Endothelial cell of umbilical vein (primary cell): ENCODE results near the gene LAMC1. TPM values are rescaled to one million over a fixed set of nuclear protein-coding genes. Genes with fewer than 3 reads are reported as not detected.

Source experiments
- BruUV-seq: library from RNA; stranded (reverse); fragments of 400-500 nt; replicated peaks from 2 replicates; lab custom pipeline; 2021; lab: Mats Ljungman, UMichigan
- CTCF ChIA-PET: fragments of 300-600, 350-600 bp; sonication (Branson Sonifier 250); formaldehyde crosslinking; loops from one replicate; lab custom pipeline; 2021; ENCODE audit warnings: antibody characterized with exemption, inconsistent platforms; lab: Charles Lee
- POLR2A ChIA-PET: fragments of 300-600, 350-600 bp; sonication (Branson Sonifier 250); formaldehyde crosslinking; loops from one replicate; lab custom pipeline; 2021; ENCODE audit warnings: antibody characterized with exemption, inconsistent platforms; lab: Charles Lee
- DNase-seq: peaks from one replicate; pipeline ENCODE4 v3.0.0-alpha.2; 2011; ENCODE audit warnings: low read depth, low spot score
- FAIRE-seq: peaks from 2 replicates; lab custom pipeline; 2011; peaks lifted over from hg19 to GRCh38; lab: Jason Lieb, UNC
- H2AFZ ChIP-seq: 2 replicates; pipeline ENCODE4 v1.6.0; 2012; ENCODE audit warnings: low read depth, low read length, control low read depth, inconsistent platforms
- H3K27ac ChIP-seq: 2 replicates; pipeline ENCODE4 v1.5.1; 2011; ENCODE audit warnings: low read depth, mild to moderate bottlenecking, control low read depth, low read length, moderate library complexity; ENCODE audit not compliant: insufficient read depth
- H3K27me3 ChIP-seq, 2 experiments: 2 replicates each; pipeline versions ENCODE4 v1.6.0 to v1.6.1; 2011; ENCODE audit warnings: low read length in 2 of 2, mixed read lengths in 1 of 2; ENCODE audit not compliant: control insufficient read depth in 2 of 2, insufficient read depth in 2 of 2
- H3K36me3 ChIP-seq, 2 experiments: 2 replicates in 1 of 2; 3 replicates in 1 of 2; pipeline ENCODE4 v1.5.1; 2011; ENCODE audit warnings: low read length in 2 of 2, mild to moderate bottlenecking in 1 of 2, moderate library complexity in 1 of 2; ENCODE audit not compliant: control insufficient read depth in 2 of 2, insufficient read depth in 2 of 2; ENCODE audit errors: extremely low read depth in 1 of 2
- H3K4me1 ChIP-seq: 3 replicates; pipeline ENCODE4 v1.5.1; 2011; ENCODE audit warnings: mild to moderate bottlenecking, low read length; ENCODE audit not compliant: control insufficient read depth, insufficient read depth; ENCODE audit errors: extremely low read depth
- H3K4me2 ChIP-seq: 2 replicates; pipeline ENCODE4 v1.6.1; 2011; ENCODE audit warnings: low read length, control low read depth, mixed read lengths; ENCODE audit not compliant: insufficient read depth
- H3K4me3 ChIP-seq, 3 experiments: fragments of 200-600 bp in 1 of 3; sonication (generic), shearing (Covaris generic) in 1 of 3; replicated peaks in 1 of 3; 2 replicates each; pipeline ENCODE4 v1.5.1; 2011 to 2016; ENCODE audit warnings: control low read depth in 3 of 3, low read length in 3 of 3, mild to moderate bottlenecking in 2 of 3, inconsistent platforms in 1 of 3, low read depth in 1 of 3, moderate library complexity in 1 of 3; ENCODE audit not compliant: insufficient read depth in 1 of 3
- H3K79me2 ChIP-seq: 2 replicates; pipeline ENCODE4 v1.6.0; 2012; ENCODE audit warnings: low read length, inconsistent platforms; ENCODE audit not compliant: control insufficient read depth, insufficient read depth
- H3K9ac ChIP-seq: replicated peaks from 2 replicates; pipeline ENCODE3; 2011; ENCODE audit warnings: low read length, control low read depth; ENCODE audit not compliant: insufficient read depth; ENCODE audit errors: extremely low read depth
- H3K9me1 ChIP-seq: replicated peaks from 3 replicates; pipeline ENCODE4 v1.6.0; 2011; ENCODE audit warnings: mild to moderate bottlenecking, low read length; ENCODE audit not compliant: control insufficient read depth, insufficient read depth; ENCODE audit errors: extremely low read depth
- H3K9me3 ChIP-seq: replicated peaks from 2 replicates; pipeline ENCODE4 v1.5.1; 2012; ENCODE audit warnings: low read length, inconsistent platforms; ENCODE audit not compliant: control insufficient read depth, insufficient read depth
- H4K20me1 ChIP-seq: replicated peaks from 2 replicates; pipeline ENCODE3; 2011; ENCODE audit warnings: mild to moderate bottlenecking, low read length; ENCODE audit not compliant: control insufficient read depth, insufficient read depth; ENCODE audit errors: extremely low read depth
- EZH2 ChIP-seq: IDR thresholded peaks from 2 replicates; pipeline ENCODE4 v1.6.1; 2012; ENCODE audit warnings: borderline replicate concordance, low read depth, mild to moderate bottlenecking, moderate library complexity, low read length, inconsistent platforms; ENCODE audit not compliant: severe bottlenecking
- FOS ChIP-seq: IDR thresholded peaks from 2 replicates; pipeline ENCODE4 v1.6.1; 2011; ENCODE audit warnings: mild to moderate bottlenecking, low read length, moderate library complexity, borderline replicate concordance; ENCODE audit not compliant: insufficient read depth
- GATA2 ChIP-seq: IDR thresholded peaks from 2 replicates; pipeline ENCODE4 v1.7.0; 2011; ENCODE audit warnings: low read depth, mild to moderate bottlenecking, moderate library complexity, mixed read lengths, low read length; ENCODE audit not compliant: insufficient read length, insufficient read depth
- JUN ChIP-seq: IDR thresholded peaks from 2 replicates; pipeline ENCODE4 v1.6.1; 2011; ENCODE audit warnings: borderline replicate concordance, low read depth; ENCODE audit not compliant: insufficient read length, insufficient read depth
- MYC ChIP-seq: IDR thresholded peaks from one replicate; pipeline ENCODE4 v1.6.1; 2011; ENCODE audit warnings: mild to moderate bottlenecking, low read depth, low read length
- POLR2A ChIP-seq: IDR thresholded peaks from 2 replicates; pipeline ENCODE4 v1.6.1; 2012; ENCODE audit warnings: low read depth, mild to moderate bottlenecking, control low read depth, low read length
- POLR2AphosphoS5 ChIP-seq: IDR thresholded peaks from 2 replicates; pipeline ENCODE4 v1.6.1; 2012; ENCODE audit warnings: low read depth, mild to moderate bottlenecking, control low read depth, low read length, moderate library complexity; ENCODE audit not compliant: insufficient read depth
- dilution Hi-C: fragments of 300-500 bp; cut with MboI; formaldehyde crosslinking; loops from one replicate; pipeline ENCODE4 v1.15.0; 2019; ENCODE audit warnings: low sequenced_read_pairs; ENCODE audit not compliant: extremely low pct_ligation_motif_present
- intact Hi-C: fragments of 100-400 bp; cut with micrococcal nuclease; formaldehyde crosslinking; loops from one replicate; pipeline ENCODE4 v1.10.0; 2022
- polyA plus RNA-seq, 4 experiments: library from polyadenylated mRNA; depleted of rRNA in 3 of 4; stranded (reverse) in 3 of 4; unstranded in 1 of 4; fragments of >200 nt; gene quantifications; 2 replicates each; pipeline versions ENCODE4 v1.2.1 to v1.2.3, GENCODE V29; 2011 to 2012; ENCODE audit warnings: missing spikeins in 1 of 4
- total RNA-seq: library from RNA; stranded (reverse); gene quantifications from 2 replicates; pipeline ENCODE4 v1.2.3, GENCODE V29; 2021
- TF ChIP-seq, protein P1 (sequence below), 2 donors: IDR thresholded peaks; 1 replicate in 1 of 2; 2 replicates in 1 of 2; pipeline ENCODE4 v1.5.1; 2011; ENCODE audit warnings: low read length in 2 of 2, mild to moderate bottlenecking in 2 of 2, moderate library complexity in 2 of 2, control low read depth in 1 of 2, inconsistent platforms in 1 of 2, low read depth in 1 of 2; ENCODE audit not compliant: insufficient read depth in 1 of 2; ENCODE audit errors: extremely low read depth in 1 of 2
- TF ChIP-seq, protein P2 (sequence below): IDR thresholded peaks from 2 replicates; pipeline ENCODE4 v1.6.1; 2011; ENCODE audit not compliant: insufficient read depth, insufficient read length

The LAMC1 gene
- total and polyA plus RNA-seq, 2 donors (not counting 3 experiments of a cell fraction or from before 2014, with no cell fraction given), result 92.5 to 216 TPM

DNA sequence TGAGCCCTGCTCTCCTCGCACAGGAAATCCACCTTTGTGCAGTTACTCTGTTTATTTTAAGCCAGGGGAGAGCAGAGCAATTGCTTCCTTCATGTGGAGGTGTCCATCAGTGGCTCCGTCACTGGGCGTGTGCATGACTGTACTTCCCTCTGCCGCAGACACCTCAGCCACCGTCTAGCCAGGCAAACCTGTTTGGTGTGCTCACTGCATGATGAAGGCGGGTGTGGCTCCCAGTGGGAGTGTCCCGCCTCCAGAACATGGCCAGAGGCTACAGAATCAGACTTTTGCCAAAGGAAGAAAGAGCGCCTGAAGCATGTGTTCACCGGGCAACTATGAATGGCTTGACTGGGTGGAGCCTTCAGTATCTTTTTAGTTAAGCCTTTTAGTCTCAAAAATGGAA lies 136.7 kb downstream of the LAMC1 start:
- Histone ChIP-seq H3K27me3 (no peaks in the 10 kb centered on the region), H2AFZ (no peak overlapping the region), H3K9me1 (no peaks in the 10 kb centered on the region), H3K4me1 (peaks cover 23% of the 10 kb centered on the region), H3K9ac (no peak overlapping the region), H3K4me3 (no peak overlapping the region), H3K36me3 (no peaks in the 10 kb centered on the region), H3K79me2 (no peaks in the 10 kb centered on the region), H4K20me1 (no peaks in the 10 kb centered on the region), H3K4me2 (no peak overlapping the region), H3K27ac (no peak overlapping the region), H3K9me3 (no peaks in the 10 kb centered on the region)
- BruUV-seq, result no TSS peak
- TF ChIP-seq POLR2AphosphoS5 (no peak), EZH2 (no peak), MYC (no peak), POLR2A (no peak), FOS (no peak), GATA2 (no peak), JUN (no peak)
- TF ChIP-seq, protein P1, sequence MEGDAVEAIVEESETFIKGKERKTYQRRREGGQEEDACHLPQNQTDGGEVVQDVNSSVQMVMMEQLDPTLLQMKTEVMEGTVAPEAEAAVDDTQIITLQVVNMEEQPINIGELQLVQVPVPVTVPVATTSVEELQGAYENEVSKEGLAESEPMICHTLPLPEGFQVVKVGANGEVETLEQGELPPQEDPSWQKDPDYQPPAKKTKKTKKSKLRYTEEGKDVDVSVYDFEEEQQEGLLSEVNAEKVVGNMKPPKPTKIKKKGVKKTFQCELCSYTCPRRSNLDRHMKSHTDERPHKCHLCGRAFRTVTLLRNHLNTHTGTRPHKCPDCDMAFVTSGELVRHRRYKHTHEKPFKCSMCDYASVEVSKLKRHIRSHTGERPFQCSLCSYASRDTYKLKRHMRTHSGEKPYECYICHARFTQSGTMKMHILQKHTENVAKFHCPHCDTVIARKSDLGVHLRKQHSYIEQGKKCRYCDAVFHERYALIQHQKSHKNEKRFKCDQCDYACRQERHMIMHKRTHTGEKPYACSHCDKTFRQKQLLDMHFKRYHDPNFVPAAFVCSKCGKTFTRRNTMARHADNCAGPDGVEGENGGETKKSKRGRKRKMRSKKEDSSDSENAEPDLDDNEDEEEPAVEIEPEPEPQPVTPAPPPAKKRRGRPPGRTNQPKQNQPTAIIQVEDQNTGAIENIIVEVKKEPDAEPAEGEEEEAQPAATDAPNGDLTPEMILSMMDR (IDR thresholded peaks at IDR 0.05; ENCODE audit: extremely low read depth in 1 of 2, insufficient read depth in 1 of 2, low read depth in 1 of 2, low read length in 2 of 2), result no peak
- TF ChIP-seq, protein P2, sequence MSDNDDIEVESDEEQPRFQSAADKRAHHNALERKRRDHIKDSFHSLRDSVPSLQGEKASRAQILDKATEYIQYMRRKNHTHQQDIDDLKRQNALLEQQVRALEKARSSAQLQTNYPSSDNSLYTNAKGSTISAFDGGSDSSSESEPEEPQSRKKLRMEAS, result no peak
- intact Hi-C loops, result no loop called here
- DNase-seq, result no peak
- CTCF ChIA-PET, result no interaction called here
- dilution Hi-C loops, result no loop called here
- POLR2A ChIA-PET, result no interaction called here
- FAIRE-seq, result no peak
